ENCODE measurements around the gene HSPA8. TPM values are rescaled to one million over a fixed set of nuclear protein-coding genes. Genes with fewer than 3 reads are reported as not detected.
"Not testable (repeated sequence)": the region's sequence is repeated elsewhere in the genome, so short reads cannot be mapped to it uniquely, and the experiment has no call there.

The HSPA8 gene
- total RNA-seq, 4 donors from 2014 or later = 751 to 1,858 (median 1,218) TPM

GRCh38 chr11:123062158-123062891 lies 389 bp upstream of the HSPA8 start:
- no peak for TF ChIP-seq CTCF (IDR thresholded peaks at IDR 0.05)
- DNase-seq (ENCODE audit: low spot score) (peak; percentile 90), ATAC-seq (ENCODE audit: low FRiP score) (peak; percentile 94)

GRCh38 chr11:123060277-123061000 lies 1.5 kb downstream of the HSPA8 start:
- no peak for TF ChIP-seq CTCF (IDR thresholded peaks at IDR 0.05)
- ATAC-seq (ENCODE audit: low FRiP score) = no peak
- no peak for DNase-seq (ENCODE audit: low spot score)

GRCh38 chr11:123059041-123059920 lies 2.7 kb downstream of the HSPA8 start:
- DNase-seq (ENCODE audit: low spot score); ATAC-seq (ENCODE audit: low FRiP score): not testable (repeated sequence)

- DNase-seq (ENCODE audit: low spot score) (no peak), ATAC-seq (ENCODE audit: low FRiP score) (no peak)
- no peak for TF ChIP-seq CTCF (IDR thresholded peaks at IDR 0.05)
These were observed 4.2 kb downstream of the HSPA8 start for GRCh38 chr11:123057661-123058305.

GRCh38 chr11:123056835-123057491 lies 5.0 kb downstream of the HSPA8 start:
- no peak for TF ChIP-seq CTCF (IDR thresholded peaks at IDR 0.05)
- no peak for ATAC-seq (ENCODE audit: low FRiP score)
- DNase-seq (ENCODE audit: low spot score) = no peak

- no peak for TF ChIP-seq CTCF (IDR thresholded peaks at IDR 0.05)
- no peak for ATAC-seq (ENCODE audit: low FRiP score)
- no peak for DNase-seq (ENCODE audit: low spot score)
These were observed 6.6 kb downstream of the HSPA8 start for GRCh38 chr11:123055191-123055901.

Data from omental fat pad (tissue), 4 donors.